Keratinocyte (primary cell): ENCODE data around the gene CFAP100. TPM values are rescaled to one million over a fixed set of nuclear protein-coding genes. Genes with fewer than 3 reads are reported as not detected.

ENCODE experiments used
- DNase-seq: peaks from one replicate; pipeline ENCODE4 v3.0.0-alpha.2; 2011; ENCODE audit warnings: low read depth, missing footprints, low spot score
- FAIRE-seq: peaks from 2 replicates; lab custom pipeline; 2011; peaks lifted over from hg19 to GRCh38; lab: Jason Lieb, UNC
- H2AFZ ChIP-seq: 2 replicates; pipeline ENCODE4 v1.6.0; 2012; ENCODE audit warnings: low read length, control low read depth, inconsistent platforms; ENCODE audit not compliant: control insufficient read depth
- H3K27ac ChIP-seq: 2 replicates; pipeline ENCODE4 v1.5.1; 2011; ENCODE audit warnings: low read length; ENCODE audit not compliant: control insufficient read depth, insufficient read depth
- H3K27me3 ChIP-seq: 3 replicates; pipeline ENCODE4 v1.6.0; 2011; ENCODE audit warnings: low read length; ENCODE audit not compliant: control insufficient read depth, insufficient read depth; ENCODE audit errors: extremely low read depth
- H3K36me3 ChIP-seq, 2 experiments: 2 replicates in 1 of 2; 3 replicates in 1 of 2; pipeline ENCODE4 v1.5.1; 2011; ENCODE audit warnings: low read length in 2 of 2, mild to moderate bottlenecking in 1 of 2; ENCODE audit not compliant: control insufficient read depth in 2 of 2, insufficient read depth in 2 of 2; ENCODE audit errors: extremely low read depth in 1 of 2
- H3K4me1 ChIP-seq: 3 replicates; pipeline ENCODE4 v1.5.1; 2011; ENCODE audit warnings: low read length; ENCODE audit not compliant: control insufficient read depth, insufficient read depth; ENCODE audit errors: extremely low read depth
- H3K4me2 ChIP-seq: 3 replicates; pipeline ENCODE4 v1.6.0; 2011; ENCODE audit warnings: low read depth, low read length; ENCODE audit not compliant: control insufficient read depth, insufficient read depth; ENCODE audit errors: extremely low read depth
- H3K4me3 ChIP-seq, 3 experiments: fragments of 200-600 bp in 1 of 3; sonication (generic) in 1 of 3; 2 replicates in 2 of 3; 3 replicates in 1 of 3; pipeline ENCODE4 v1.5.1; 2011 to 2016; ENCODE audit warnings: low read length in 3 of 3, mild to moderate bottlenecking in 3 of 3, control low read depth in 2 of 3, inconsistent platforms in 1 of 3, low read depth in 1 of 3, mixed read lengths in 1 of 3, mixed run types in 1 of 3, moderate library complexity in 1 of 3; ENCODE audit not compliant: control insufficient read depth in 2 of 3, insufficient read depth in 2 of 3; ENCODE audit errors: extremely low read depth in 1 of 3
- H3K79me2 ChIP-seq: 2 replicates; pipeline ENCODE4 v1.6.0; 2012; ENCODE audit warnings: low read length; ENCODE audit not compliant: control insufficient read depth, insufficient read depth
- H3K9ac ChIP-seq: 3 replicates; pipeline ENCODE4 v1.6.0; 2011; ENCODE audit warnings: low read length; ENCODE audit not compliant: control insufficient read depth, insufficient read depth; ENCODE audit errors: extremely low read depth
- H3K9me1 ChIP-seq: 3 replicates; pipeline ENCODE4 v1.6.0; 2011; ENCODE audit warnings: low read length; ENCODE audit not compliant: control insufficient read depth, insufficient read depth; ENCODE audit errors: extremely low read depth
- H3K9me3 ChIP-seq: 2 replicates; pipeline ENCODE4 v1.5.1; 2012; ENCODE audit warnings: low read depth, low read length; ENCODE audit not compliant: control insufficient read depth
- H4K20me1 ChIP-seq: 3 replicates; pipeline ENCODE4 v1.6.0; 2011; ENCODE audit warnings: low read length; ENCODE audit not compliant: control insufficient read depth, insufficient read depth; ENCODE audit errors: extremely low read depth
- EZH2 ChIP-seq: IDR thresholded peaks from one replicate; pipeline ENCODE4 v1.6.1; 2012; ENCODE audit warnings: inconsistent platforms, mild to moderate bottlenecking, low read length, moderate library complexity
- dilution Hi-C: fragments of 300-500 bp; cut with MboI; formaldehyde crosslinking; loops from one replicate; pipeline ENCODE4 v1.7.0; 2020; ENCODE audit warnings: low sequenced_read_pairs; ENCODE audit not compliant: extremely low pct_ligation_motif_present
- polyA plus RNA-seq, 5 experiments: library from polyadenylated mRNA; depleted of rRNA in 3 of 5; stranded (reverse) in 3 of 5; stranded (forward) in 1 of 5; unstranded in 1 of 5; fragments of >200 nt; gene quantifications; 1 replicate in 1 of 5; 2 replicates in 3 of 5; 3 replicates in 1 of 5; pipeline versions ENCODE4 v1.2.1 to v1.2.3, GENCODE V29; 2011 to 2012; ENCODE audit warnings: missing spikeins in 2 of 5, low read depth in 1 of 5, low replicate concordance in 1 of 5
- TF ChIP-seq, protein P1 (sequence below), 3 experiments: IDR thresholded peaks in 1 of 3; conservative IDR thresholded peaks in 1 of 3; optimal IDR thresholded peaks in 1 of 3; 2 replicates in 2 of 3; 3 replicates in 1 of 3; pipeline versions ENCODE3 to v1.5.1; 2011; ENCODE audit warnings: low read length in 3 of 3, mild to moderate bottlenecking in 3 of 3, moderate library complexity in 2 of 3, control low read depth in 1 of 3, inconsistent platforms in 1 of 3; ENCODE audit not compliant: insufficient read depth in 2 of 3; ENCODE audit errors: extremely low read depth in 1 of 3

CFAP100 gene
- polyA plus RNA-seq, 1 donor (not counting 4 experiments of a cell fraction or from before 2014, with no cell fraction given) = not detected

DNA sequence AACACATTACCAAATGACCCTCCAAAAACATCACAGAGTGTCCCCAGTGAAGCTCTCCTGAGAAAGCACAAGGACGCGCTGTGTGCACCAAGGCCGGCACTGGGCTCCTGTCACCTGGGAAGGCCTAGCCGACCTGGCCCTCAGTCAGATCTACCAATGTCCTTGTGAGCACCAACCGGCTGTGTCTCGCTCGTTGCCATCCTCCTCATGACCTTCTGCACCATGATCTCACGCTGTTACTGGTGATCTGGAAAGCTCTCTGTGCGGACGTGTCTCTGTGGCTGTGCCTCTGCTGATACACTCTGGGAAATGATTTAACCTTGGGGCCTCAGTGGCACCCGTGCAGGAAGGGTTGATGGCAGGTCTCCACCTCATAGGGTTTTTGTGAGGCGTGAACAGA lies 56.8 kb downstream of the CFAP100 start:
- FAIRE-seq (no peak), DNase-seq (no peak)
- H3K36me3 ChIP-seq = peaks cover 23 to 26% of the 10 kb centered on the region in 2 experiments
- H3K4me1 ChIP-seq = no peaks in the 10 kb centered on the region
- no peak overlapping the region for H3K4me3 ChIP-seq
- H3K4me2 ChIP-seq = no peak overlapping the region
- no peaks in the 10 kb centered on the region for H3K9me1 ChIP-seq
- H3K9me3 ChIP-seq = no peaks in the 10 kb centered on the region
- dilution Hi-C loops = no loop called here
- H3K9ac ChIP-seq = no peak overlapping the region
- no peak overlapping the region for H3K27ac ChIP-seq
- H2AFZ ChIP-seq = no peak overlapping the region
- no peak for TF ChIP-seq EZH2
- TF ChIP-seq, protein P1, sequence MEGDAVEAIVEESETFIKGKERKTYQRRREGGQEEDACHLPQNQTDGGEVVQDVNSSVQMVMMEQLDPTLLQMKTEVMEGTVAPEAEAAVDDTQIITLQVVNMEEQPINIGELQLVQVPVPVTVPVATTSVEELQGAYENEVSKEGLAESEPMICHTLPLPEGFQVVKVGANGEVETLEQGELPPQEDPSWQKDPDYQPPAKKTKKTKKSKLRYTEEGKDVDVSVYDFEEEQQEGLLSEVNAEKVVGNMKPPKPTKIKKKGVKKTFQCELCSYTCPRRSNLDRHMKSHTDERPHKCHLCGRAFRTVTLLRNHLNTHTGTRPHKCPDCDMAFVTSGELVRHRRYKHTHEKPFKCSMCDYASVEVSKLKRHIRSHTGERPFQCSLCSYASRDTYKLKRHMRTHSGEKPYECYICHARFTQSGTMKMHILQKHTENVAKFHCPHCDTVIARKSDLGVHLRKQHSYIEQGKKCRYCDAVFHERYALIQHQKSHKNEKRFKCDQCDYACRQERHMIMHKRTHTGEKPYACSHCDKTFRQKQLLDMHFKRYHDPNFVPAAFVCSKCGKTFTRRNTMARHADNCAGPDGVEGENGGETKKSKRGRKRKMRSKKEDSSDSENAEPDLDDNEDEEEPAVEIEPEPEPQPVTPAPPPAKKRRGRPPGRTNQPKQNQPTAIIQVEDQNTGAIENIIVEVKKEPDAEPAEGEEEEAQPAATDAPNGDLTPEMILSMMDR (optimal IDR thresholded peaks at IDR 0.05 in 1 of 3, IDR thresholded peaks at IDR 0.05 in 1 of 3, conservative IDR thresholded peaks at IDR 0.05 in 1 of 3; ENCODE audit: extremely low read depth in 1 of 3, insufficient read depth in 2 of 3, low read length in 3 of 3) = no peak
- H3K79me2 ChIP-seq = peaks cover 2% of the 10 kb centered on the region
- H4K20me1 ChIP-seq = peaks cover 4% of the 10 kb centered on the region
- H3K27me3 ChIP-seq = no peaks in the 10 kb centered on the region

DNA sequence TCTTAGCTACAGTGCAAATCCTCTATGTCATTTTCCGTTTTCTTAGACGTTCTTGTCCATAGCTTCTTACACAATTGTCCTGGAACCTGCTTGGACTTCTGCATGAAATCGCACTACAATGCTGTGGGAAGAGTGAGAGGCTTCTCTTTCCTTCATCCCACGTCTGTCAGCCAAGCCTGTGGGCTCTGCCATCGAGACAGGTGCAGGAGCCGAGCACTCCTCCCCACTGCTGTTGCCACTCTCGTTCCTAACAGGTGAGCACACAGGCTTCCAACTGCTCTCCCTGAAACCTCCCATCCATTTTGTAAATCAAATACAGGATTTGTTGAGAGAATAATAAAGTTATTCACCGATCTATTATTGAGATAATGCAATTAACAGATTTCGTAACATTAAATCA lies 57.5 kb downstream of the CFAP100 start:
- FAIRE-seq (no peak), DNase-seq (no peak)
- no peaks in the 10 kb centered on the region for H3K9me3 ChIP-seq
- H4K20me1 ChIP-seq = peaks cover 4% of the 10 kb centered on the region
- H3K4me3 ChIP-seq = no peak overlapping the region
- dilution Hi-C loops = no loop called here
- no peaks in the 10 kb centered on the region for H3K27me3 ChIP-seq
- no peak overlapping the region for H3K9ac ChIP-seq
- H3K79me2 ChIP-seq = peaks cover 7% of the 10 kb centered on the region
- H3K36me3 ChIP-seq = peaks cover 28 to 32% of the 10 kb centered on the region in 2 experiments
- H2AFZ ChIP-seq = no peak overlapping the region
- no peaks in the 10 kb centered on the region for H3K4me1 ChIP-seq
- H3K27ac ChIP-seq = no peak overlapping the region
- H3K4me2 ChIP-seq = no peak overlapping the region
- no peak for TF ChIP-seq EZH2
- TF ChIP-seq, protein P1 (optimal IDR thresholded peaks at IDR 0.05 in 1 of 3, IDR thresholded peaks at IDR 0.05 in 1 of 3, conservative IDR thresholded peaks at IDR 0.05 in 1 of 3; ENCODE audit: extremely low read depth in 1 of 3, insufficient read depth in 2 of 3, low read length in 3 of 3) = no peak
- no peaks in the 10 kb centered on the region for H3K9me1 ChIP-seq
